WTC11 (cell line): ENCODE measurements around the gene MOB3A. TPM values are rescaled to one million over a fixed set of nuclear protein-coding genes. Genes with fewer than 3 reads are reported as not detected.

ENCODE experiments used
- ATAC-seq: fragments of 200-7000 bp; cut with Tn5 transposase; 2 replicates; pipeline ENCODE4 v1.10.0; 2021; ENCODE audit warnings: mild to moderate bottlenecking, moderate library complexity
- CTCF ChIA-PET: fragments of 300-600 bp; sonication (Branson Sonifier 250); formaldehyde crosslinking; loops from one replicate; lab custom pipeline; 2021; ENCODE audit warnings: antibody characterized with exemption; lab: Charles Lee
- POLR2A ChIA-PET: fragments of 350-600 bp; sonication (Branson Sonifier 250); formaldehyde crosslinking; loops from one replicate; lab custom pipeline; 2021; ENCODE audit warnings: antibody characterized with exemption; lab: Charles Lee
- DNase-seq: peaks from one replicate; pipeline ENCODE4 v3.0.0; 2021; ENCODE audit warnings: low spot score
- H3K27ac Mint-ChIP-seq: 2 replicates; pipeline ENCODE4 v1.8.0; 2021; ENCODE audit warnings: mixed read lengths
- H3K27me3 Mint-ChIP-seq: 2 replicates; pipeline ENCODE4 v1.8.0; 2021; ENCODE audit warnings: low read depth, mild to moderate bottlenecking, moderate library complexity, mixed read lengths
- H3K36me3 Mint-ChIP-seq: 2 replicates; pipeline ENCODE4 v1.8.0; 2021; ENCODE audit warnings: mixed read lengths
- H3K4me1 Mint-ChIP-seq: 2 replicates; pipeline ENCODE4 v1.8.0; 2022; ENCODE audit warnings: mixed read lengths
- H3K4me3 Mint-ChIP-seq: 2 replicates; pipeline ENCODE4 v1.8.0; 2021; ENCODE audit warnings: mild to moderate bottlenecking, moderate library complexity, mixed read lengths
- H3K9me3 Mint-ChIP-seq: 2 replicates; pipeline ENCODE4 v1.8.0; 2021; ENCODE audit warnings: mixed read lengths
- CBFB ChIP-seq: sonication (generic); formaldehyde crosslinking; IDR thresholded peaks from 2 replicates; pipeline ENCODE4 v1.8.1; 2022; ENCODE audit warnings: mild to moderate bottlenecking, low read depth, missing genetic modification reagents
- CREB1 ChIP-seq: sonication (generic); formaldehyde crosslinking; IDR thresholded peaks from 2 replicates; pipeline ENCODE4 v1.8.0; 2023; ENCODE audit warnings: mild to moderate bottlenecking, missing genetic modification reagents
- EMX1 ChIP-seq: fragments of 250-450 bp; sonication (Bioruptor Pico); IDR thresholded peaks from 2 replicates; pipeline ENCODE4 v1.8.0; 2021; ENCODE audit warnings: mild to moderate bottlenecking
- GTF2I ChIP-seq: fragments of 250-450 bp; sonication (Bioruptor Pico); conservative IDR thresholded peaks from 2 replicates; pipeline ENCODE4 v1.4.0; 2021; ENCODE audit warnings: mild to moderate bottlenecking
- IRF2 ChIP-seq: sonication (generic); formaldehyde crosslinking; IDR thresholded peaks from 2 replicates; pipeline ENCODE4 v1.8.0; 2022; ENCODE audit warnings: low read depth, missing genetic modification reagents, borderline replicate concordance
- KAT7 ChIP-seq: sonication (generic); formaldehyde crosslinking; IDR thresholded peaks from 2 replicates; pipeline ENCODE4 v1.8.1; 2023; ENCODE audit warnings: missing genetic modification reagents, mild to moderate bottlenecking, borderline replicate concordance
- MYBL2 ChIP-seq: sonication (generic); formaldehyde crosslinking; IDR thresholded peaks from 2 replicates; pipeline ENCODE4 v1.8.1; 2023; ENCODE audit warnings: mild to moderate bottlenecking, moderate library complexity, missing genetic modification reagents
- NFATC4 ChIP-seq: fragments of 250-450 bp; sonication (Bioruptor Pico); IDR thresholded peaks from 2 replicates; pipeline ENCODE4 v1.9.0; 2021; ENCODE audit warnings: mild to moderate bottlenecking
- NFYB ChIP-seq: sonication (generic); formaldehyde crosslinking; conservative IDR thresholded peaks from 2 replicates; pipeline ENCODE4 v1.8.0; 2022; ENCODE audit warnings: low read depth, missing genetic modification reagents
- SP1 ChIP-seq: sonication (generic); formaldehyde crosslinking; conservative IDR thresholded peaks from 2 replicates; pipeline ENCODE4 v1.8.1; 2022; ENCODE audit warnings: missing genetic modification reagents
- TP53 ChIP-seq: sonication (generic); formaldehyde crosslinking; IDR thresholded peaks from 2 replicates; pipeline ENCODE4 v1.8.1; 2023; ENCODE audit warnings: mild to moderate bottlenecking, missing genetic modification reagents
- ZNF396 ChIP-seq: fragments of 250-450 bp; sonication (Bioruptor Pico); IDR thresholded peaks from 2 replicates; pipeline ENCODE4 v1.8.0; 2021; ENCODE audit warnings: mild to moderate bottlenecking, moderate library complexity, borderline replicate concordance
- total RNA-seq: library from RNA; stranded (reverse); gene quantifications from 3 replicates; pipeline ENCODE4 v1.2.3, GENCODE V29; 2021
- TF ChIP-seq, protein P1 (sequence below): sonication (generic); formaldehyde crosslinking; IDR thresholded peaks from 2 replicates; pipeline ENCODE4 v1.8.0; 2023; ENCODE audit warnings: mild to moderate bottlenecking, missing genetic modification reagents
- TF ChIP-seq, protein P2 (sequence below): sonication (generic); formaldehyde crosslinking; IDR thresholded peaks from 2 replicates; pipeline ENCODE4 v1.8.1; 2023; ENCODE audit warnings: mild to moderate bottlenecking, missing genetic modification reagents, moderate library complexity
- TF ChIP-seq, protein P3 (sequence below): fragments of 250-450 bp; sonication (Bioruptor Pico); IDR thresholded peaks from 2 replicates; pipeline ENCODE4 v1.9.0; 2021; ENCODE audit warnings: mild to moderate bottlenecking, borderline replicate concordance
- TF ChIP-seq, protein P4 (sequence below): fragments of 250-450 bp; sonication (Bioruptor Pico); IDR thresholded peaks from 2 replicates; pipeline ENCODE4 v1.8.0; 2021; ENCODE audit warnings: mild to moderate bottlenecking
- TF ChIP-seq, protein P5 (sequence below): sonication (generic); formaldehyde crosslinking; IDR thresholded peaks from 2 replicates; pipeline ENCODE4 v1.8.1; 2023; ENCODE audit warnings: mild to moderate bottlenecking, missing genetic modification reagents, moderate library complexity
- TF ChIP-seq, protein P6 (sequence below): sonication (generic); formaldehyde crosslinking; conservative IDR thresholded peaks from 2 replicates; pipeline ENCODE4 v1.8.1; 2022; ENCODE audit warnings: mild to moderate bottlenecking, missing genetic modification reagents

MOB3A gene
- total RNA-seq, 1 experiment from 2014 or later: 8.1 TPM

DNA sequence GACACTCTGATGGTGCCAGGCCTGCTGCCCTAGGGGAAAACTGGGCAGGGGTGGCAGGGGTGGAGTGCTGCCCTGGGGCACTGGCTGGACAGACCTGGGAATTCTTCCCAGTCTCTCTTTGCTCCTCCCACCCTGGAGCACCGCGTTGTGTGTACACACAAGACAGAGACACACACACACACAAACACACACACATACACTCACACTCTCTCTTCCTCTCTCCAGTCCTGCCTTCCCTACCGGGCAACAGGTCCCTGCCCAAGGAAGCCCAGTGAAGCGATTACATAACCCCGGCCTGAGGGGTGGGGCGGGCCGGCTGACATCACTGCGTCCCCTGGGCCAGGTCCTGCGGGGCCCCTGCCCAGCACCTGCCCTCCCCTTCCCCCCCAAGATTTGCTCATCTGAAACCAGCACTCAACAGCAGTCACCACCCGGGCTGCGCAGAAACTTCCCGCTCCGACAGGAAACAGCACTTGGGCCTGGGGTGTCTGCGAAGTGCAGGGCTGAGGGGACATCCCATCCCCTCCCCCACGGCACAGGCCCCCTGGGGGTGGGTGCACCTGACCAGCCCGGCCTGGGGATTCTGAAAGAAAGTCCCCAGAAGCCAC, 46.3 kb downstream of the MOB3A start (continued):
- TF ChIP-seq, protein P1, sequence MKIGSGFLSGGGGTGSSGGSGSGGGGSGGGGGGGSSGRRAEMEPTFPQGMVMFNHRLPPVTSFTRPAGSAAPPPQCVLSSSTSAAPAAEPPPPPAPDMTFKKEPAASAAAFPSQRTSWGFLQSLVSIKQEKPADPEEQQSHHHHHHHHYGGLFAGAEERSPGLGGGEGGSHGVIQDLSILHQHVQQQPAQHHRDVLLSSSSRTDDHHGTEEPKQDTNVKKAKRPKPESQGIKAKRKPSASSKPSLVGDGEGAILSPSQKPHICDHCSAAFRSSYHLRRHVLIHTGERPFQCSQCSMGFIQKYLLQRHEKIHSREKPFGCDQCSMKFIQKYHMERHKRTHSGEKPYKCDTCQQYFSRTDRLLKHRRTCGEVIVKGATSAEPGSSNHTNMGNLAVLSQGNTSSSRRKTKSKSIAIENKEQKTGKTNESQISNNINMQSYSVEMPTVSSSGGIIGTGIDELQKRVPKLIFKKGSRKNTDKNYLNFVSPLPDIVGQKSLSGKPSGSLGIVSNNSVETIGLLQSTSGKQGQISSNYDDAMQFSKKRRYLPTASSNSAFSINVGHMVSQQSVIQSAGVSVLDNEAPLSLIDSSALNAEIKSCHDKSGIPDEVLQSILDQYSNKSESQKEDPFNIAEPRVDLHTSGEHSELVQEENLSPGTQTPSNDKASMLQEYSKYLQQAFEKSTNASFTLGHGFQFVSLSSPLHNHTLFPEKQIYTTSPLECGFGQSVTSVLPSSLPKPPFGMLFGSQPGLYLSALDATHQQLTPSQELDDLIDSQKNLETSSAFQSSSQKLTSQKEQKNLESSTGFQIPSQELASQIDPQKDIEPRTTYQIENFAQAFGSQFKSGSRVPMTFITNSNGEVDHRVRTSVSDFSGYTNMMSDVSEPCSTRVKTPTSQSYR (CRISPR knock-in tag): 0 out of 2 replicates have a peak, but pooled peaks have one; percentile 46
- no peak for TF ChIP-seq SP1
- TF ChIP-seq MYBL2: no peak
- TF ChIP-seq IRF2: no peak

DNA sequence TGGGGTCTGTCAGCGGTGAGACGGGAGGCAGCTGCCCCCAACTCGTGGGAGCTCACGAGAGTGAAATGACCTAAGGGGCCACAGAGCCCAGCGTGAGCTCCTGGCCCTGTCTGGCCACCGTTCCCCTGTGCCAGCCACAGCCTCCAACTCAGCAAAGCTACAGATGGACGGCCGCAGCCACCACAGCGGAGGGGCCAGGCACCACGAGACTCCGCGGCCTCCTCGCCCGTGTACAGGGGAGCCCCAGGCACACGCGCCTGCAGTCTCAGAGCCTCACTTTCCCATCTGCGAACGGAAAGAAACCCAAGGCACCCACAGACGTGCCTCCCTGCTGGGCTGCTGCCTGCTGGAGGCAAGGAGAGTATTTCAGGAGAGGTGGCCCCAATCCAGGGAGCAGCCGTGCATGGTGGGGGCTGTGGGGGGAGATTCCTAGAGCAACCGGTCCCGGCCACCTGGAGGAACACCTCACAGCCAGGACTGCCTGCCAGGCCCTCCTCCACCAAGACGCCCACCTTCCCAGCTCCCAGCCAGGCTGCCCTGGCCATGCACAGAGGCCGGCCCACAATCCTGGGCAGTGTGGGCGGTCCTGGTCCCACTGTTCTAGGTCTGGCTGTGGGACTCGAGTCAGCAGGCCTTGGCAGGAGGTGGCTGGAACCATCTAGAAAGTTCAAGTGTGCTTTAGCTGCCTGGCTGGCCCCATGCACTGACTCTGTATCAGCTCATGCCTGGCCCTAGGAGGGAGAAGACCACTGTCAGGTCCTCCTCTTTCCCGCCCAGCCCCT, 47.0 kb downstream of the MOB3A start:
- TF ChIP-seq, protein P2, sequence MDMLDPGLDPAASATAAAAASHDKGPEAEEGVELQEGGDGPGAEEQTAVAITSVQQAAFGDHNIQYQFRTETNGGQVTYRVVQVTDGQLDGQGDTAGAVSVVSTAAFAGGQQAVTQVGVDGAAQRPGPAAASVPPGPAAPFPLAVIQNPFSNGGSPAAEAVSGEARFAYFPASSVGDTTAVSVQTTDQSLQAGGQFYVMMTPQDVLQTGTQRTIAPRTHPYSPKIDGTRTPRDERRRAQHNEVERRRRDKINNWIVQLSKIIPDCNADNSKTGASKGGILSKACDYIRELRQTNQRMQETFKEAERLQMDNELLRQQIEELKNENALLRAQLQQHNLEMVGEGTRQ (CRISPR knock-in tag): no peak
- no peak for TF ChIP-seq NFYB (CRISPR knock-in tag)
- no peak for TF ChIP-seq MYBL2
- TF ChIP-seq, protein P3, sequence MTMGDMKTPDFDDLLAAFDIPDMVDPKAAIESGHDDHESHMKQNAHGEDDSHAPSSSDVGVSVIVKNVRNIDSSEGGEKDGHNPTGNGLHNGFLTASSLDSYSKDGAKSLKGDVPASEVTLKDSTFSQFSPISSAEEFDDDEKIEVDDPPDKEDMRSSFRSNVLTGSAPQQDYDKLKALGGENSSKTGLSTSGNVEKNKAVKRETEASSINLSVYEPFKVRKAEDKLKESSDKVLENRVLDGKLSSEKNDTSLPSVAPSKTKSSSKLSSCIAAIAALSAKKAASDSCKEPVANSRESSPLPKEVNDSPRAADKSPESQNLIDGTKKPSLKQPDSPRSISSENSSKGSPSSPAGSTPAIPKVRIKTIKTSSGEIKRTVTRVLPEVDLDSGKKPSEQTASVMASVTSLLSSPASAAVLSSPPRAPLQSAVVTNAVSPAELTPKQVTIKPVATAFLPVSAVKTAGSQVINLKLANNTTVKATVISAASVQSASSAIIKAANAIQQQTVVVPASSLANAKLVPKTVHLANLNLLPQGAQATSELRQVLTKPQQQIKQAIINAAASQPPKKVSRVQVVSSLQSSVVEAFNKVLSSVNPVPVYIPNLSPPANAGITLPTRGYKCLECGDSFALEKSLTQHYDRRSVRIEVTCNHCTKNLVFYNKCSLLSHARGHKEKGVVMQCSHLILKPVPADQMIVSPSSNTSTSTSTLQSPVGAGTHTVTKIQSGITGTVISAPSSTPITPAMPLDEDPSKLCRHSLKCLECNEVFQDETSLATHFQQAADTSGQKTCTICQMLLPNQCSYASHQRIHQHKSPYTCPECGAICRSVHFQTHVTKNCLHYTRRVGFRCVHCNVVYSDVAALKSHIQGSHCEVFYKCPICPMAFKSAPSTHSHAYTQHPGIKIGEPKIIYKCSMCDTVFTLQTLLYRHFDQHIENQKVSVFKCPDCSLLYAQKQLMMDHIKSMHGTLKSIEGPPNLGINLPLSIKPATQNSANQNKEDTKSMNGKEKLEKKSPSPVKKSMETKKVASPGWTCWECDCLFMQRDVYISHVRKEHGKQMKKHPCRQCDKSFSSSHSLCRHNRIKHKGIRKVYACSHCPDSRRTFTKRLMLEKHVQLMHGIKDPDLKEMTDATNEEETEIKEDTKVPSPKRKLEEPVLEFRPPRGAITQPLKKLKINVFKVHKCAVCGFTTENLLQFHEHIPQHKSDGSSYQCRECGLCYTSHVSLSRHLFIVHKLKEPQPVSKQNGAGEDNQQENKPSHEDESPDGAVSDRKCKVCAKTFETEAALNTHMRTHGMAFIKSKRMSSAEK (CRISPR knock-in tag): no peak
- TF ChIP-seq EMX1 (CRISPR knock-in tag): no peak
- TF ChIP-seq CREB1 (CRISPR knock-in tag): no peak
- TF ChIP-seq, protein P4, sequence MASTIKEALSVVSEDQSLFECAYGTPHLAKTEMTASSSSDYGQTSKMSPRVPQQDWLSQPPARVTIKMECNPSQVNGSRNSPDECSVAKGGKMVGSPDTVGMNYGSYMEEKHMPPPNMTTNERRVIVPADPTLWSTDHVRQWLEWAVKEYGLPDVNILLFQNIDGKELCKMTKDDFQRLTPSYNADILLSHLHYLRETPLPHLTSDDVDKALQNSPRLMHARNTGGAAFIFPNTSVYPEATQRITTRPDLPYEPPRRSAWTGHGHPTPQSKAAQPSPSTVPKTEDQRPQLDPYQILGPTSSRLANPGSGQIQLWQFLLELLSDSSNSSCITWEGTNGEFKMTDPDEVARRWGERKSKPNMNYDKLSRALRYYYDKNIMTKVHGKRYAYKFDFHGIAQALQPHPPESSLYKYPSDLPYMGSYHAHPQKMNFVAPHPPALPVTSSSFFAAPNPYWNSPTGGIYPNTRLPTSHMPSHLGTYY (CRISPR knock-in tag): no peak
- TF ChIP-seq, protein P5, sequence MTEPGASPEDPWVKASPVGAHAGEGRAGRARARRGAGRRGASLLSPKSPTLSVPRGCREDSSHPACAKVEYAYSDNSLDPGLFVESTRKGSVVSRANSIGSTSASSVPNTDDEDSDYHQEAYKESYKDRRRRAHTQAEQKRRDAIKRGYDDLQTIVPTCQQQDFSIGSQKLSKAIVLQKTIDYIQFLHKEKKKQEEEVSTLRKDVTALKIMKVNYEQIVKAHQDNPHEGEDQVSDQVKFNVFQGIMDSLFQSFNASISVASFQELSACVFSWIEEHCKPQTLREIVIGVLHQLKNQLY (CRISPR knock-in tag): no peak
- TF ChIP-seq, protein P1 (CRISPR knock-in tag): no peak
- TF ChIP-seq TP53: no peak
- TF ChIP-seq, protein P6, sequence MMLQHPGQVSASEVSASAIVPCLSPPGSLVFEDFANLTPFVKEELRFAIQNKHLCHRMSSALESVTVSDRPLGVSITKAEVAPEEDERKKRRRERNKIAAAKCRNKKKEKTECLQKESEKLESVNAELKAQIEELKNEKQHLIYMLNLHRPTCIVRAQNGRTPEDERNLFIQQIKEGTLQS (CRISPR knock-in tag): no peak
- no peak for TF ChIP-seq KAT7 (CRISPR knock-in tag)
- no peak for TF ChIP-seq CBFB
- TF ChIP-seq SP1: no peak
- TF ChIP-seq ZNF396 (CRISPR knock-in tag): no peak
- TF ChIP-seq GTF2I (CRISPR knock-in tag): no peak
- no peak for TF ChIP-seq NFATC4 (CRISPR knock-in tag)
- DNase-seq (no peak), ATAC-seq (no peak)
- ChIA-PET POLR2A (interaction anchor here (0.6 to 1.0 kb wide), 2 partner anchors 10 to 24 kb away, joined by 3 to 4 read pairs; no protein-coding TSS in a partner anchor), CTCF (no interaction called here)
- H3K4me1 Mint-ChIP-seq: peaks cover 6% of the 10 kb centered on the region
- H3K9me3 Mint-ChIP-seq: no peaks in the 10 kb centered on the region
- no peaks in the 10 kb centered on the region for H3K36me3 Mint-ChIP-seq
- H3K4me3 Mint-ChIP-seq: peak overlapping the region; percentile 70
- no peak overlapping the region for H3K27ac Mint-ChIP-seq
- no peaks in the 10 kb centered on the region for H3K27me3 Mint-ChIP-seq
